ENCODE measurements around the gene KCNK5.

The KCNK5 gene

DNA sequence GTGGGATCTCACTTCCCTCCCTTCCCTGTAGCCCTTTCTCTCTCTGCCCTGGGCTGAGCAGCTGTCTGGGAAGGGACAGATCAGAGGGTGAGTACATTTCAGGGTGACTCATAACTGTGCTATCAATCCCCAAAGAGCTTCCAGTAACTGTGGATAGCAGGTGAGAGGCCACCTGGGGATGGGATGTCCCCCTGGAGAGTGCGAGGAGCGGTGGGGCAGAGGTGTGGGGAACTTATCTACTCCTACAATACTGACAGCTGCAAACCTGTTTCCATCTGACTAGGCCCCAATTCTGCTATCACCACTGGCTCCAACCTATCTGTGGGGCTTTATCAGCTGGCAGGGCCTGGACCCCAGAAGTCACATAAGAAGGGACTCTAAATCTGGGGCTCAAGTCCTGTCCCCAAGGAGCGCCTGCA is 32.6 kb downstream of the KCNK5 start:
- ChIA-PET CTCF (interaction anchor here (0.6 to 0.8 kb wide), 3 partner anchors 22 to 223 kb away, joined by 3 read pairs; no protein-coding TSS in a partner anchor), POLR2A (no interaction called here)
- no peak overlapping the region for H3K27ac ChIP-seq (ENCODE audit: extremely low read depth, low read depth, low read length)
- H3K36me3 ChIP-seq (ENCODE audit: control insufficient read depth in 2 of 2, insufficient read depth in 1 of 2, low read length in 2 of 2) = peaks cover 0 to 39% of the 10 kb centered on the region in 2 experiments; a peak in 1 of 3 replicates
- no peaks in the 10 kb centered on the region for H3K4me1 ChIP-seq (ENCODE audit: control insufficient read depth, insufficient read depth, low read length)
- H3K9me3 ChIP-seq (ENCODE audit: control insufficient read depth, insufficient read depth, low read depth, low read length) = no peaks in the 10 kb centered on the region
- TF ChIP-seq SETDB1 (IDR thresholded peaks at IDR 0.05; ENCODE audit: insufficient read length, low read length) (no peak), SALL2 (tag by site-specific recombination; IDR thresholded peaks at IDR 0.05; ENCODE audit: borderline replicate concordance) (no peak), ZNF76 (tag by site-specific recombination; IDR thresholded peaks at IDR 0.05; ENCODE audit: borderline replicate concordance, low read depth) (no peak), ZEB2 (tag by site-specific recombination; IDR thresholded peaks at IDR 0.05) (no peak), HOXD13 (CRISPR knock-in tag; IDR thresholded peaks at IDR 0.05; ENCODE audit: borderline replicate concordance) (no peak), HOXA7 (CRISPR knock-in tag; IDR thresholded peaks at IDR 0.05; ENCODE audit: borderline replicate concordance) (no peak), KLF10 (tag by site-specific recombination; IDR thresholded peaks at IDR 0.05) (no peak), ZNF133 (tag by site-specific recombination; IDR thresholded peaks at IDR 0.05) (no peak)
- TF ChIP-seq, protein P1, sequence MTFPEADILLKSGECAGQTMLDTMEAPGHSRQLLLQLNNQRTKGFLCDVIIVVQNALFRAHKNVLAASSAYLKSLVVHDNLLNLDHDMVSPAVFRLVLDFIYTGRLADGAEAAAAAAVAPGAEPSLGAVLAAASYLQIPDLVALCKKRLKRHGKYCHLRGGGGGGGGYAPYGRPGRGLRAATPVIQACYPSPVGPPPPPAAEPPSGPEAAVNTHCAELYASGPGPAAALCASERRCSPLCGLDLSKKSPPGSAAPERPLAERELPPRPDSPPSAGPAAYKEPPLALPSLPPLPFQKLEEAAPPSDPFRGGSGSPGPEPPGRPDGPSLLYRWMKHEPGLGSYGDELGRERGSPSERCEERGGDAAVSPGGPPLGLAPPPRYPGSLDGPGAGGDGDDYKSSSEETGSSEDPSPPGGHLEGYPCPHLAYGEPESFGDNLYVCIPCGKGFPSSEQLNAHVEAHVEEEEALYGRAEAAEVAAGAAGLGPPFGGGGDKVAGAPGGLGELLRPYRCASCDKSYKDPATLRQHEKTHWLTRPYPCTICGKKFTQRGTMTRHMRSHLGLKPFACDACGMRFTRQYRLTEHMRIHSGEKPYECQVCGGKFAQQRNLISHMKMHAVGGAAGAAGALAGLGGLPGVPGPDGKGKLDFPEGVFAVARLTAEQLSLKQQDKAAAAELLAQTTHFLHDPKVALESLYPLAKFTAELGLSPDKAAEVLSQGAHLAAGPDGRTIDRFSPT (tag by site-specific recombination; IDR thresholded peaks at IDR 0.05) = no peak
- TF ChIP-seq, protein P2, sequence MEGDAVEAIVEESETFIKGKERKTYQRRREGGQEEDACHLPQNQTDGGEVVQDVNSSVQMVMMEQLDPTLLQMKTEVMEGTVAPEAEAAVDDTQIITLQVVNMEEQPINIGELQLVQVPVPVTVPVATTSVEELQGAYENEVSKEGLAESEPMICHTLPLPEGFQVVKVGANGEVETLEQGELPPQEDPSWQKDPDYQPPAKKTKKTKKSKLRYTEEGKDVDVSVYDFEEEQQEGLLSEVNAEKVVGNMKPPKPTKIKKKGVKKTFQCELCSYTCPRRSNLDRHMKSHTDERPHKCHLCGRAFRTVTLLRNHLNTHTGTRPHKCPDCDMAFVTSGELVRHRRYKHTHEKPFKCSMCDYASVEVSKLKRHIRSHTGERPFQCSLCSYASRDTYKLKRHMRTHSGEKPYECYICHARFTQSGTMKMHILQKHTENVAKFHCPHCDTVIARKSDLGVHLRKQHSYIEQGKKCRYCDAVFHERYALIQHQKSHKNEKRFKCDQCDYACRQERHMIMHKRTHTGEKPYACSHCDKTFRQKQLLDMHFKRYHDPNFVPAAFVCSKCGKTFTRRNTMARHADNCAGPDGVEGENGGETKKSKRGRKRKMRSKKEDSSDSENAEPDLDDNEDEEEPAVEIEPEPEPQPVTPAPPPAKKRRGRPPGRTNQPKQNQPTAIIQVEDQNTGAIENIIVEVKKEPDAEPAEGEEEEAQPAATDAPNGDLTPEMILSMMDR (tag by site-specific recombination; IDR thresholded peaks at IDR 0.05) = no peak
- H3K4me3 ChIP-seq (ENCODE audit: low read depth, low read length) = no peak overlapping the region

DNA sequence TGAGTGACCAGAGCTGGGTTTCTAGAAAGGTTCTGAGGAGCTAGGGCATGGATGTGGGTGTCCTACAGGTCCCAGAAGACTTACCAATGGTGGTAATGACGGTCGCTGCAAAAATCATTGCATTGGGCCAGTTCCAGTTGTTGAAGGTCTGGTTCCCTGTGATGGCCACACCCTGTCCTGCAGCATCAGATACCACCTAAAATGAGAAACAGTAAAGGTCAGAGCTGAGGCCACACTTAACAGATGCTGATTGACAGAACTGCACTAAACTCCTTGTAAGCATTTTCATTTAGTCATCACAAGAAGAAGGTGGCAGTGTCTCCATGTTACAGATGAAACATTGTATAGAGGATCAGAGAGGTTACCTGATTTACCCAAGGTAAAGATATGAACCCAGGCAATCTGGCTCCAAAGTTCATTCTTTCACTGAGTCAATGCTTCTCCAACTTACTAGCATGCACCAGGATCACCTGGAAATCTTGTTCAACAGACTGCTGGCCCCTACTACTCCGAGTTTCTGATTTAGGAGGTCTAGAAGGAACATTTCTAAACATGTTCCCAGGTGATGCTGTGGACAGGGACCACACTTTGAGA is 33.4 kb downstream of the KCNK5 start:
- CTCF ChIA-PET = interaction anchor here (0.6 to 1.0 kb wide), 4 partner anchors 23 to 298 kb away, joined by 3 to 7 read pairs (median 3); no protein-coding TSS in a partner anchor
- Histone ChIP-seq H3K4me3 (ENCODE audit: low read depth, low read length) (no peak overlapping the region), H3K4me1 (ENCODE audit: control insufficient read depth, insufficient read depth, low read length) (no peaks in the 10 kb centered on the region), H3K27ac (ENCODE audit: extremely low read depth, low read depth, low read length) (no peak overlapping the region), H3K9me3 (ENCODE audit: control insufficient read depth, insufficient read depth, low read depth, low read length) (no peaks in the 10 kb centered on the region), H3K36me3 (ENCODE audit: control insufficient read depth in 2 of 2, insufficient read depth in 1 of 2, low read length in 2 of 2) (peaks cover 0 to 47% of the 10 kb centered on the region in 2 experiments; a peak in 1 of 3 replicates)
- POLR2A ChIA-PET = no interaction called here
- TF ChIP-seq ZNF514 (tag by site-specific recombination; IDR thresholded peaks at IDR 0.05) (no peak), ZNF274 (IDR thresholded peaks at IDR 0.05; ENCODE audit: low read length) (no peak), ZNF274 (tag by site-specific recombination; IDR thresholded peaks at IDR 0.05; ENCODE audit: borderline replicate concordance) (no peak), ZFP69B (tag by site-specific recombination; IDR thresholded peaks at IDR 0.05) (no peak), ZNF416 (tag by site-specific recombination; IDR thresholded peaks at IDR 0.05) (no peak), TCF7L2 (IDR thresholded peaks at IDR 0.05; ENCODE audit: borderline replicate concordance, low read depth, low read length) (no peak), ZNF830 (tag by site-specific recombination; IDR thresholded peaks at IDR 0.05; ENCODE audit: low read depth) (no peak), ZNF292 (tag by site-specific recombination; IDR thresholded peaks at IDR 0.05; ENCODE audit: borderline replicate concordance, low read depth) (no peak), KLF16 (tag by site-specific recombination; IDR thresholded peaks at IDR 0.05) (no peak), IKZF3 (tag by site-specific recombination; IDR thresholded peaks at IDR 0.05) (no peak)
- TF ChIP-seq, protein P3, sequence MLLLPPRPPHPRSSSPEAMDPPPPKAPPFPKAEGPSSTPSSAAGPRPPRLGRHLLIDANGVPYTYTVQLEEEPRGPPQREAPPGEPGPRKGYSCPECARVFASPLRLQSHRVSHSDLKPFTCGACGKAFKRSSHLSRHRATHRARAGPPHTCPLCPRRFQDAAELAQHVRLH (tag by site-specific recombination; IDR thresholded peaks at IDR 0.05) = no peak

All from HEK293 (cell line).